ENCODE measurements around the gene SGTB.

DNA sequence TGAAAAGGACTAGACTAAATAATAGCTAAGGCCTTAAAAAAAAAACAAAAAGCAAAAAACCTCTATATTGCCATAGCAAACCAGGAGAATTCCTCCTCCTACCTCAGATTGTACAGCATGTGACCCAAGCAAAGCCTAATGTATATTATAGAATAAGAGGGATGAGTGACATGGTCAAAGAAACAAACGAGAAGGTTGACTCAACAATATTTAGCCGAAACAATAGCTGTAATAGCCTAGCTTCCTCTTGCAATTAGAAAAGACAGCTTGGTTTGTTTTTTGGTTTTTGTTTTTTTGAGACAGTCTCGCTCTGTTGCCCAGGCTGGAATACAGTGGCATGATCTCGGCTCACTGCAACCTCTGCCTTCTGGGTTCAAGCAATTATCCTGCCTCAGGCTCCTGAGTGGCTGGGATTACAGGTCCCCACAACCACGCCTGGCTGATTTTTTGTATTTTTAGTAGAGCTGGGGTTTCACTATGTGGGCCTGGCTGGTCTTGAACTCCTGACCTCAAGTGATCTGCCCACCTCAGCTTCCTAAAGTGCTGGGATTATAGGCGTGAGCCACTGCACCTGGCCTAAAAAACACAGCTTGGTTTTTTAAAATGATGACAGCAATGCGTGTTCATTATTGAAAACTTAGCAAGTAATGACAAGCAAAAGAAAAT, 5.7 kb upstream of the SGTB start:
- TF ChIP-seq CTCF (IDR thresholded peaks at IDR 0.05) (no peak), POLR2A (IDR thresholded peaks at IDR 0.05) (no peak)
